Activated effector memory CD4-positive, alpha-beta T cell treated with anti-CD3 and anti-CD28 coated beads, Interleukin-2, amount 50 U/mL, for 16 hours (primary cell): ENCODE measurements around the gene TNNC2.
"Not testable (repeated sequence)": the region's sequence is repeated elsewhere in the genome, so short reads cannot be mapped to it uniquely, and the experiment has no call there.

Source experiments
- DNase-seq: peaks from one replicate; pipeline ENCODE4 v3.0.0-alpha.2; 2020

TNNC2 gene

DNA sequence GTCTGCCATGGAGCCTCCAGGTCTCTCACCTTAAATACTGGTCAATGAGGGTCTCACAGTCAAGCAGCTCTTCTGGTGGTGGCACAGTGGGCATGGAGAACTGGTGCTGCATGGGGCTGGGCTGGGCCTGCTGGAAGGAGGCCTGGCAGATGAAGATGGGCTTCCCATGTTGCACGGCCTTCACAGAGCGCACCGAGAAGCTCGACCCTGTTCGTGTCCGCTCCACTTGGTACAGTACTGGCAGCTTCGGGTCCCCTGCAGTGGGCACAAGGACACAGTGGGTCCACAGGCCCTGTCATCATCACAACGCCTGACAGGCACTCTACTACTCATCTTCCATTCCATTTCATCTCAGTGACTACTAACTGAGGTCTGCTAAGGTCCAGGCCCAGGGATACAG, 21.3 kb upstream of the TNNC2 start:
- DNase-seq: no peak

DNA sequence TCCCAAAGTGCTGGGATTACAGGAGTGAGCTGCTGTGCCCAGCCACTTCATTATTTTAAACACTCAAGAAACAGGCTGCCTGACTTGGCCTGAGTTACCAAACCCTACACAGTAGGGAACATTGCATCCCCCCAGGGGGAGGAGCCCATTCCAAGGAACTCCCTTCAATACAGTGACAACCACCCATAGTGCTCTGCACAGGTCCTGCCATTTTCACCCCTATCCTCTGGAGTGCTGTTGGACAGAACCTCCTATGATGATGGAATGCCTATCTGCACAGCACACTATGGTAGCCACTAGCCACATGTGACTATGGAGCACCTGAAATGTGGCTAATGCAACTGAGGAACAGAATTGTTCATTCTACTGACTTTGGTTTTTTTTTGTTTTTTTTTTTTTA, 18.3 kb upstream of the TNNC2 start:
- no peak for DNase-seq

DNA sequence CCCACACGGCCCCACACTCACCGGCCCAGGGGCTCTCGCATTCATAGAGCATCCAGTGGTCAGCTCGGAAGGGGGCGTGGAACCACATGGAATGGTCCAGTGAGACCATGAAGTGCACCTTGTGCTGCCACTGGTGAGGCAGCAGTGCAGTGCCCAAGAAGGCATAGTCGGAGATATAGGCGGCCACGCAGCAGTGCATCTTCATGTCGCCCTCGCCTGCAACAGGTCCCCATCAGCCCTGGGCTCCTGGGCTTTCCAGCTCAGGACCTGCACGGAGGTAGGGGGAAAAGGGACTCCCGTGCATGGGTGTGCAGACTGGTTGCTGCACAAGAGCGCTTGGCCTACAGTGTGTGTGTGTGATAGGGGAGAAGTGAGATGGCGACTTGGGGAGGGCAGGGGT, 16.4 kb upstream of the TNNC2 start:
- DNase-seq: no peak

DNA sequence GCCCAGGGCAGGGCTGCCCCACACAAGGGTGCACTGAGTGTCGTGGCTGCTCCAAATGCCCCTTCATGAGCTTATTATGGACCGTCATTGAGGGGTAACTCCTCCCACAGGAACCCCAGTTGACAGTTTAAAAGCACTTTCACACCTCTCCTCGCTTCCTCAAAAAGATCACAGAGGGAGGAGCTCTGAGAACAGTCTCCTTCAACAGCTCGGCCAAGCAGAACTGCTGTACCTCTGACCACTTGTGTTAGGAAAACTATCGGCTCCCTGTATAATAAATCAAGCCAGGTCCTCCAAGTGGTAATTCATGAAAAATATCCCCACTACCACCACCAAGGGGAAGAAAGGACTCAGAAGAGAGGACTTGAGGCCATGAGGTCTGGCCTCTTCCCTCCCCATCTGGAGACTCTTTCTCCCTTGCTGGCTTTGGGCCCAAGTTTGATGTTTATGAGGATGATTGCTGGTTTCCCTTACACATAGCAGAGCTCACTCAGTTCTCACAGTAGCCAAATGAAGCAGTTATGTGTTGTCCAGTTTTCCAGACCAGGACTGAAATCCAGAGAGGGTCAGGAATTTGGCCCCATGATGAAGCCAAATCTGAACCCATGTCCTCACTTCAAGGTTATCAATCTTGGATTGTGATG, 15.2 kb upstream of the TNNC2 start:
- no peak for DNase-seq

DNA sequence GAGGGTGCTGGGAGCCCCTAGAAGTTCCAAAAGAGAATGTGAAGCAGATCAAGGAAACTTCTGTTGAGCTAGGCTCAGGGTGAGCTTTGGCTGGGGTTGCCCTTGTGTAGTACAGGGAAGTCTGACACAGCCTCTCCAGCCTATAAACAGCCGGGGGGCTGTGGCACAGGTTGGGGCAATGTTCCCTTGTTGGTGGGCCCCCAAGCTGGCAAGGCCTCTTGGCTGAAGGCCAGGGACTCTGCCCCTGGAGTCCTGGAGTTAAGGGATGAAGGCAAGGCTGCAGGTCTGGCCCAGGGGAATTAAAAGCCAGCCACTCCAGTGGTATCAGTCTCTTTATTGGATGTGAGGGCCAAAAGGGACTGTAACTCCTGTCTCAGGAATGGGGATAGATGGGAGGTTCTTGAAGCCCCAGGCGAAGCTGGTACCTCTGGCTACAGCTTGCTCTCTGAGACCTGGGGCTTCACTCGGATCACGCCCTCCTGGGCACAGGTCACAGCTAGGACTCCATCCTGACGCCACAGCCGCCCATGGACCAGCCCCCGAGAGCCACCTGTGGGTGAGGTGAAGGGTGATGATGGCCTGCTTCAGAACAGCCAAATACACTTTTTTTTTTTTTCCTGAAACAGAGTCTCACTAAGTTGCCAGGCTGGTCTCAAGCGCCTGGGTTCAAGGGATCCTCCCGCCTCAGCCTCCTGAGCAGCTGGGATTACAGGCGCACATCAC, 14.5 kb upstream of the TNNC2 start:
- no peak for DNase-seq

DNA sequence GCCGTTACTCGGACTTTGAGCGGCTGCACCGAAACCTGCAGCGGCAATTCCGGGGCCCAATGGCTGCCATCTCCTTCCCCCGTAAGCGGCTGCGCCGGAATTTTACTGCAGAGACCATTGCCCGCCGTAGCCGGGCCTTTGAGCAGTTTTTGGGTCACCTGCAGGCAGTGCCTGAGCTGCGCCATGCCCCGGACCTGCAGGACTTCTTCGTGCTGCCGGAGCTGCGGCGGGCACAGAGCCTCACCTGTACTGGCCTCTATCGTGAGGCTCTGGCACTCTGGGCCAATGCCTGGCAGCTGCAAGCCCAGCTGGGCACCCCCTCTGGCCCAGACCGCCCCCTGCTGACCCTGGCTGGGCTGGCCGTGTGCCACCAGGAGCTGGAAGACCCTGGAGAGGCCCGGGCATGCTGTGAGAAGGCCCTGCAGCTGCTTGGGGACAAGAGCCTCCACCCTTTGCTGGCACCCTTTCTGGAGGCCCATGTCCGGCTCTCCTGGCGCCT, 13.6 kb upstream of the TNNC2 start:
- DNase-seq: no peak

DNA sequence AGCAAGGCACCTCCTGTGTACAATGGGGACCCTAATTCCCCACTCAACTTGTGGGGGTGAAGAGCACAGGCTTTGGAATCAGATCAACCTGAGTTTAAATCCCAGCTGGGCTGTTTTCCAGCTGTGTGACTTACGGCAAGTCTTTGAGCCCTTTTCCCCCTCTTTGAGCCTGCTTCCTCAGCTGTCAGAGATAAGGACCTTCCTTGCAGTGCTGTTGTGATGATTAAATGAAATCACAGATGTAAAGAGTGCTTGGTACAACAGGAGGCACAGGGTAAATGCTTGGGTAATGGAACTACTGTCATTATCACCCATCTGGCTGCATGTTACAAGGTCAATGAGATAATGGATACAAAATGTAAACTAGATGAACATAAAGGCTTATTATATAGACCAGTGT, 9.7 kb upstream of the TNNC2 start:
- no peak for DNase-seq

DNA sequence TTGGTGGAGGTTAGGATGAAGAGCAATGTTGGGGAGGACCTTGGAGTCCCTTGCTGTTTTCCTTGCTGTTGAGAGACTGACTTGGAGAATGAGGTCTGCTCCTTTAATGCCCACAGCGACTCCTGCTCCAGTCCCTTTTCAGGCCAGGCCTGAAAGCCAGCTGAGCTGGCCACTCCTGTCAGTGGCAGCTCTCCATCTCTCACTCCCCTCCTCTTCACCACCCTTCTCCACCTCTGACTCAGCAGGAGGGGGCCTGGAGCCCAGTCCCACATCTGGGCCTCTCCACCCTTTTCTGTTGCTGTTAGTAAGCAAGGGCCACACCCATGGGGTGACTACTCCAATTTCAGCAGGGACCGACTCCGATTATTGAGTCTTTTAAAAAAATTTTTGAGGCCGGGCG, 8.7 kb upstream of the TNNC2 start:
- DNase-seq: no peak

DNA sequence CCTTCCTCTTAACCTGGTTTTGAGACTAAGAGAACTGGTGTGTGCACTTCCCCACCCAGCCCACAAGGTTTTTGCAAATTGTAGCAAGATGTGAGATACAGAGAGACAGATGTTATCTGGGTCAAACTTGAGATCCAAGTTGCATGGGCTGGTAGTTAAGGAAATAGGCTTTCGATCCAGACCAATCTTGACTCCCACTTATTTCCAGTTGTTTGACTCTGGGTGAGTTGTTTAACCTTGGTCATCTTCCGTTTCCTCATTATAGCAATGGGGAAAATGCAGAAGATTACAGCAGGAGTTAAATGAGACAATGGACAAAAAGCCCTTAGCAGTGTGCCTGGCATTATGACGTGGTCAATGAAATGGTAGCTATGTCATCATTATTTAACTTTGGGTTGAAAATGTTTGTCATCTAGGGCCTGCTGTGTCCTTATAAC, 8.2 kb upstream of the TNNC2 start:
- DNase-seq: no peak

DNA sequence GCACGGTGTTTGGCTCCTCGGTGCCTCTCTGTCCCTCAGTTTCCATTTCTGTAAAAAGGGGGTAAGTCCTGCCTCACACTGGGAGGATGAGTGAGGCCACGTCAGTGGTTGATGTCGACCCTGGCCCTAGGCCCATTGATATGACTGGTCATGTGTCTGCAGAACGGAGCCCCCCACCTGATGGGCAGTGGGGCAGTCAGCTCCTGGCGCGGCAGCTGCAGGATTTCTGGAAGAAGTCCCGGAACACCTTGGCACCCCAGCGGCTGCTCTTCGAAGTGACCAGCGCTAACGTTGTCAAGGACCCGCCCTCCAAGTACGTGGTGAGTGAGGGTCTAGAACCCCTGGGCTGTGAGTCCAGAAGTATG, 7.7 kb upstream of the TNNC2 start:
- DNase-seq: no peak

DNA sequence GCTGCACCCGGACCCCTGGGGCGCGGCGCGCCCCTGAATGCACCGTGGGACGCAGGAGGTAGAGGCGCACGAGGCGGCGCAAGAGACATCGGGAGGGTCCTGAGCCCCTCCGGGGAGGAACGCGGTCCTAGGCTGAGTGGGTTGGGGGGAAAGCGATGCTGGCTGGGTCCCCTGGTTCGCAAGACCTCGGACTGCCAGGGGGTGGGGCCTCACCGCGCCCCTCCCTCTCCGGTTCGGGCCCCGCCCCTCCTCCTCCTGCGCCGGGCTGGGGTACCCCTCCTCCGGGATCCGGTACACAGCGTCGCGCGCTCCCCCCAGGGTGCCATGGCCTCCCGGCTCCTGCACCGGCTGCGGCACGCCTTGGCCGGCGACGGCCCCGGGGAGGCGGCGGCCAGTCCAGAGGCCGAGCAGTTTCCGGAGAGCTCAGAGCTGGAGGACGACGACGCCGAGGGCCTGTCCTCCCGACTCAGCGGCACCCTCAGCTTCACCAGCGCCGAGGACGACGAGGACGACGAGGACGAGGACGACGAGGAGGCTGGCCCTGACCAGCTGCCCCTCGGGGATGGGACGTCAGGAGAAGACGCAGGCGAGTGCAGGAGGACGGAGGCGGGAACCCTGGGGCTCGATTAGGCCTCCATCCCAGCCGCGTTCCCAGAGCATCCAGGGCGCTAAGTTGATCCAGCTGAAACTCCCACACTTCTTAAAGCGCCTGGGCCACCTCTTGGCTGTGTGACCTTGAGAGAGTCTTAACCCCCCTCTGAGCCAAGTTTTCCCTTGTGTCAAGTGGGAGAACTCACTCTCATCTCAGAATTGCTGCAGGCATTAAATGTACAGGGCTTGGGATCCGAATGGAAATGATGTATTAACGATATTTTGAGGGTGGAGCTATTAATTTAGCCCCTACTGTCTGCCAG, 7.0 kb upstream of the TNNC2 start:
- peak; percentile 80 for DNase-seq

DNA sequence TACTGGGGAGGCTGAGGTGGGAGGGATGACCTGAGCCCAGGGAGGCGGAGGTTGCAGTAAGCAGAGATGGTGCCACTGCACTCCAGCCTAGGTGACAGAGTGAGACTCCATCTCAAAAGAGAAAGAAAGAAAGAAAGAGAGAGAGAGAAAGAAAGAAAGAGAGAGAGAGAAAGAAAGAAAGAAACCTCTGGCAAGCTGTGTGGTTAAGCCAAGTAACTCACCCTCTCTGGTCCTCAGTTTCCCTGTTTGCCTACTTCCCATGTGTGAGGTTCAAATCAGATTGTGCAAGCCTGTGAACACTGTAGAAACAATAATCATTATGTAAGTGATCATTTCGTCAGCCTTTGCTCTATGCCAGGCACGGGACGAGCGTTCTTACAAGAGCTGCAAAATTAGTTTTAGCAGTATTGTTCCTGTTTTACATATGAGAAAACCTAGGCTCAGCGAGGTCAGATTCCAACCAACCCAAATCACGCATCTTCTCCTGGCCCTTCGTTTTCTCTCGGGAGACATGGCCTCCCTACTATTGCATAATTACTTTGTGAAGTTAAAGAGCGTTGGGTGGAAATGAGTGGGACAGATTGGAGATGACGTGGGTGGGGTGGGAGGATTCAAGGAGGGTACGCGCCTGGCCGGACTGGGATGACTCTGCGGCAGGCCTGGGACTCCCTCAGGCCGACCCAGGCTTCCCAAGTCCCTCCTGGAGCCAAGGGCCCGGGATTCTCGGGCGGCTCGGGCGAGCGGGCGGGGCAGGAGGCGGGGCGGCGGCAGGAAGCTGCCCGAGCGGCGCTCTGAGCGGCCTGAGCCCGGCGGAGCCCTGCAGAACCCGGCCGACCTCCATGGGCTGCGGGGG, 6.1 kb upstream of the TNNC2 start, which contains the start of gene SNX21:
TSS of gene SNX21 (plus strand) at position 770 of the 853 bp plus-strand sequence. CDS start 121 bp downstream, outside the sequence.
- DNase-seq: peak; percentile 75

DNA sequence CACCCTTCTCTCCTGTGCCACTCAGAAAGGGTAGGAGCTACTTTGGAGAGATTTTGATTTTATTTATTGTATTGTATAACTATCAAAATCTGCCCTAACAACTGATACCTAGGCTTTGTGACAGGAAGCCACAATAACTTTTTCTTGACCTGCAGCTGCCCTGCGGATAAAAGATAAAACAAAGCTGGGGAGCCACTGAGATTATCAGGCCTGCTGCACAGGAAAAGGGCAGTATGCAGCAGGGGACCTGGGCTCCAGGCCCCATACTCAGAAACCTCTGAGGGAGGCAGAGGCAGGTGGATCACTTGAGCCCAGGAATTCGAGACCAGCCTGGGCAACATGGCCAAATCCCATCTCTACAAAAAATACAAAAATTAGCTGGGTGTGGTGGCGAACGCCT, 5.5 kb upstream of the TNNC2 start:
- DNase-seq: no peak

DNA sequence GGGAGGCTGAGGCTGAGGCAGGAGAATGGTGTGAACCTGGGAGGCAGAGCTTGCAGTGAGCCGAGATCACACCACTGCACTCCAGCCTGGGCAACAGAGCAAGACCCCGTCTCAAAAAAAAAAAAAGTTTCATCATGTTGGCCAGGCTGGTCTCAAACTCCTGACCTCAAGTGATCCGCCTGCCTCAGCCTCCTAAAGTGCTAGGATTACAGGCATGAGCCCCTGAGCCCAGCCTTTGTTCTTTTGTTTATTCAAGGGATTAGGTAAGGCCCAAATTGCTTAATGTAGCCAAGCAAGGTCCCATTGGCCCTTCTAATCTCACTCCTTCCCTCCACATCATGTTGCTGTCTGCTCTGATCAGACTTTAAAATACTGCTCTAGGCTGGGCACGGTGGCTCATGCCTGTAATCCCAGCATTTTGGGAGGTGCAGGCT, 2.6 kb upstream of the TNNC2 start:
- DNase-seq: not testable (repeated sequence)

DNA sequence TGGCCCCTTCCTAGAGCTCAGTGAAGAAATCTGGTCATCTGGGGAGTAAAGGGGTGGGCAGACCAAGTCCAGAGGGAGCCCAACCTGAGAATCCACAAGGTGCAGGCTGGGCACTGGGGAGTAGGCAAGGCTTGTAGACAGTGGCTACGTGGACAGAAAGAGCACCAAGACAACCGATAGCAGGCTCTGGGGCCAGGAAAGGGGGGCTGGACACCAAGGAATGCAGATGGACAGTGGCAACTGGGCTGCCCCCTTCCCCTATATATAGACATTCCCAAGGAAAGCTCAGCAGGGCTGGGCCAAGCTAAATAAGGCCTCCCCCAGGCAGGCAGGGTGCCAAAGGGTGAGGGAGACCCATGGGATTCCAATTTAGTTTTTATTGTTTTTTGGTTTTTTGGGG, 1.5 kb upstream of the TNNC2 start:
- no peak for DNase-seq

DNA sequence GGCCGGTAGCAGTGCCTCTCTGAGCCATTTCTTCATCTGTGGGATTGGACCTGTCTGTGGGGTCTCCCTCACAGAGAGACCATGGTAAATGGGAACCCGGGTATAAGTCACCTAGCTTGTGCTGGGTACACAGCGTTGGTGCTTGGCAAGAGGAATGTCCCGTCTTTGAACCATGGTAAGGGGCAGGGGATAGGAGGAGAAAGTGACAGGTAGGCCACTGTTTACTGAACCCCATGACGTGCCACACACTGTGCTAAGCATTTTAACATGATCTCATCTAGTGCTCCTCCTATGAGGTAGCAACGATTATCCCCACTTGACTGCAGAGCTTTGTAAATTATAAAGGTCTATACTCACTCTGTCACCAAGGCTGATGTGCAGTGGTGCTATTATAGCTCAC, 600 bp upstream of the TNNC2 start:
- DNase-seq: no peak

DNA sequence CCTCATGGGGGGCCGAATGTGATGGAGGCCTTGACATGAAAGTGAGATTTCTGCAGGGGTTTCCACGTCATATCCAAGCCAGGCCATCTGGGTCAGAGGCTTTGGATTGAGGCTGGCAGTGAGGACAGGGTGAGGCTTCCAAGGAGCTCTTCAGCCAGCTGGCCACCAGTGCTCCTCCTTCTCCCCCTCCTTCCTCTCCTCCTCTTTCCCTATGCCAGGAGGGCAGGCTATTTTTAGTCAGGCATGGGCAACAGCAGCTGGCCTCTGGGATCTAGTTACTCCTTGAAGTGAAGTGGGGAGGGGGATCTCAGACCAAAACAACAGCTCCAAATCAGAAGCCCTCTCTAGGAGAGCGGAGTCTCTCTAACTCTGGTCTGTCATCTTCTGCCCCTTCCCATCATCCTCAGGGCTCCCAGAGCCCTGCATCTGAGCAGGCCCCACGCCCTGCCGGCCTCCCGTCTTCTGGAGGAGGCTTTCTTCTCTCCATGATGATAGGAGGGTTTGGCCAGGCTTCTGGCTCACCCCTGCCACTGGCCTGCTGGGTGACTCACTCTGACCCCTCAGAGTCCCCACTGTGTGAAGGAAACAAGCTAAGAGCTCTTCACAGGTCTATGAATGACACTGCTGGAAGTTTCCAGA, 612 bp downstream of the TNNC2 start:
- no peak for DNase-seq

DNA sequence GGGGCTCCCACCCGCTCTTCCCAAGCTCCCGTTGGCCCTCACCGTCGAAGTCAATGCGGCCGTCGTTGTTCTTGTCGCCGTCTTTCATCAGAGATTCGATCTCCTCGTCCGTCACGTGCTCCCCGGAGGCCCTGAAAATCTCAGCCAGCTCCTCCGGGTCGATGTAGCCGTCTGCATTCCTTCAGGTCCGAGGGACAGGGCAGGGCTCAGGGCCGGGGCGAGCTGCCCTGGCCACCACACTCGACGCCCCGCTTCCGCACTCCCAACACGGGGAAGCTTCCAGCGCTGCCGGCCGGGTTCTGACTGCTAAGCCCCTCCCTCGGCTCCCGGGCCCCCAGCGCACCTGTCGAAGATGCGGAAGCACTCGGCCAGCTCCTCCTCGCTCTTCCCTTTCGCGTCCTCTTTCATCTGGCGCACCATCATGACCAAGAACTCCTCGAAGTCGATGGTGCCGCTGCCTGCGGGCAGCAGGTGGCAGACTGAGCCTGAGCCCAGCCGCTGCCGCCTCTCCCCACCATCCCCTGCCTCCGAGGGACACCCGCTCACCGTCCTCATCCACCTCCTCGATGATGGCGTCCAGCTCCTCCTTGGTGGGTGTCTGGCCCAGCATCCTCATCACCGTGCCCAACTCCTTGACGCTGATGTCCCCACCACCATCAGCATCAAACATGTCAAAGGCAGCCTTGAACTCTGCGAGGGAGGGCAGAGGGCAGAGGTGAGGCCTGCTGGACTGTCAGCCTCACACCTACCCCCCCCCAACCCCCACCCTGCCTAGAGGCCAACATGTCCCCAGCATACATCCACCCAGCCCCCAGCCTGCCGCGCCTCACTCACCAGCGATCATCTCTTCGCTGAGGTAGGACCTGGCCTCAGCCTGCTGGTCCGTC, 2.9 kb downstream of the TNNC2 start:
- DNase-seq: peak; percentile 82

DNA sequence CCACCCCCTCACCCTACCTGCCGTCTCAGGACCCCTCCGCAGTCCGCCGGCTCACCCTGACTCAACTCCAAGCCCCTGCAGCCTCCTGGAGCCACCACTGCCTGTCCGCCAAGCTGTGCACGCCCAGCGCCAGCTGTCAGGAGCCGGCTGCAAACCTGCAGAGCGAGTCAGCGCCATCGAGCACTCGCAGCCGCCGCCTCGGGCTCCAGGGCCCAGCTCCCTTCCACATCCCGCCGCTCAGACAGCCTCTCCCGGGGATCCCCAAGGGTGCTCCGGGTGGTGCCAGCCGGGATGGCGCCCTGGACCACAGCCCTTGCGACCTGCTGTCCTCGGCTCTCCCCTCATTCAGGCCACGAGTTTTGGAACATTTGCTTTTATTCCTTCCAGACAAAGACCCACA, 4.3 kb downstream of the TNNC2 start:
- DNase-seq: no peak

DNA sequence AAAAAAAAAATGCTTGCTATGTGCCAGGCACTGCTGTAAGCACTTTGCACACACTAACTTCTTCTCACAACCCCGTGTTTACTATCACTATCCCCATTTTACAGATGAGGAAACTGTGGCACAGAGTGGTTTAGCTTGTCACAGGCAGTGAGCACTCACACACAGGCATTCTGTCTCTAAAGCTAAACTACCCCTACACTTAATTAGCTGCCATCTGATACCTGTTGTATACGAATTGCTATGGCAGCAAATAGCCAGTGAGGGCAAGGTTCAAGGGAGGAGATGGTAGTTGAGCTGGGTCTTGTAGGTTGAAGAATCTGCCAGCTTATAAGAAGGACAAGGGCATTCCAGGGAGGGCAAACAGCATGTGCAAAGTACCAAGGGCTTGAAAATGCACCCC, 5.2 kb downstream of the TNNC2 start:
- DNase-seq: no peak

DNA sequence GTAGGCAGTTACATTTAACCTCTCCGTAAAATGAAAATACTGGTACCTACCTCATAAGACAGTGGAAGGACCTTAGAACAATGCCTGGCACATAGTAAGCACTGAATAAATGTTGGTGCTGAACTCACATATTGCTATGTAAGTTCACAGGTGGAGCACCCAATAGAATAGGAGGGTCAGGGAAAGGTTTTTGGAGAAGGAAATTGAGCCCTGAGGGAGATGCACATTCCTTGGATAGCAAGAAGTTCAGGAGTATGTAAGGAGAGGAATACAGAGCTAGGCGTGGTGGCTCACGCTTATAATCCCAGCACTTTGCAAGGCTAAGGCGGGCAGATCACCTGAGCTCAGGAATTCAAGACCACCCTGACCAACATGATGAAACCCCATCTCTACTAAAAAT, 7.6 kb downstream of the TNNC2 start:
- DNase-seq: no peak
